ENCODE data around the gene SLC13A3.

GRCh38 chr20:46512943-46513844 lies 138.1 kb downstream of the SLC13A3 start, which contains the start of gene ZNF334:
- TF ChIP-seq, protein P1, sequence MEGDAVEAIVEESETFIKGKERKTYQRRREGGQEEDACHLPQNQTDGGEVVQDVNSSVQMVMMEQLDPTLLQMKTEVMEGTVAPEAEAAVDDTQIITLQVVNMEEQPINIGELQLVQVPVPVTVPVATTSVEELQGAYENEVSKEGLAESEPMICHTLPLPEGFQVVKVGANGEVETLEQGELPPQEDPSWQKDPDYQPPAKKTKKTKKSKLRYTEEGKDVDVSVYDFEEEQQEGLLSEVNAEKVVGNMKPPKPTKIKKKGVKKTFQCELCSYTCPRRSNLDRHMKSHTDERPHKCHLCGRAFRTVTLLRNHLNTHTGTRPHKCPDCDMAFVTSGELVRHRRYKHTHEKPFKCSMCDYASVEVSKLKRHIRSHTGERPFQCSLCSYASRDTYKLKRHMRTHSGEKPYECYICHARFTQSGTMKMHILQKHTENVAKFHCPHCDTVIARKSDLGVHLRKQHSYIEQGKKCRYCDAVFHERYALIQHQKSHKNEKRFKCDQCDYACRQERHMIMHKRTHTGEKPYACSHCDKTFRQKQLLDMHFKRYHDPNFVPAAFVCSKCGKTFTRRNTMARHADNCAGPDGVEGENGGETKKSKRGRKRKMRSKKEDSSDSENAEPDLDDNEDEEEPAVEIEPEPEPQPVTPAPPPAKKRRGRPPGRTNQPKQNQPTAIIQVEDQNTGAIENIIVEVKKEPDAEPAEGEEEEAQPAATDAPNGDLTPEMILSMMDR (IDR thresholded peaks at IDR 0.05): no peak
- TF ChIP-seq POLR2A (IDR thresholded peaks at IDR 0.05): no peak
- TF ChIP-seq EP300 (IDR thresholded peaks at IDR 0.05): peak in 1 of 2 donors; percentile 35

Data from tibial nerve (tissue), 4 donors.